GM18951 (cell line): ENCODE results near the gene CST9L.

Experiments
- POLR2A ChIP-seq: IDR thresholded peaks from 4 replicates; pipeline ENCODE4 v1.6.1; 2011; ENCODE audit warnings: mild to moderate bottlenecking; ENCODE audit not compliant: insufficient read length, insufficient read depth; ENCODE audit errors: extremely low read depth
- in situ Hi-C: fragments of 300-500 bp; cut with MboI; formaldehyde crosslinking; loops from one replicate; pipeline ENCODE4 v1.12.0; 2022; ENCODE audit warnings: low sequenced_read_pairs, mixed read lengths, inconsistent platforms; ENCODE audit not compliant: unreplicated experiment

CST9L gene

GRCh38 chr20:23528867-23529431 lies 39.3 kb downstream of the CST9L start:
- in situ Hi-C loops: no loop called here
- no peak for TF ChIP-seq POLR2A

GRCh38 chr20:23526850-23527249 lies 41.4 kb downstream of the CST9L start:
- in situ Hi-C loops: no loop called here
- TF ChIP-seq POLR2A: no peak

DNA sequence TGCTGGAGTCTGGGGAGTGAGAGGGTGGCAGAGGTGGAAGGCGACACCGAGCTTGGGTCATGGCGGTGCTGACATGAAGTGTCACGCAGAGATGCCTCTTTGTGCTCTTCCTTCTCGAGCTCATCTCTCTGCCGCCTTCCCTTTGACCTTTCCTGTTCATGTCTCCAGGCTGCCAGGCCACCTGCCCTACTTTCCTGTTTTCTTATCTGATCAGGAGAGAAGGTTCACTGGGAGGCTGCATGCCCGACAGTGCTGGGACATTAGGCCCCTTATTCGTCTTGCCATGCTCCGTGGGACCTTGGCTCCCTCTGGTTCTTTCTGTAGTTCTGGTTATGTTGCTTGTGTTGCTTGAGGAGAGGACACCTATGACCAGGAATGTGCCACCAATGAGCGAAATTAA lies 44.1 kb downstream of the CST9L start:
- in situ Hi-C loops: no loop called here
- no peak for TF ChIP-seq POLR2A

- no peak for TF ChIP-seq POLR2A
- in situ Hi-C loops: no loop called here
Measured at GRCh38 chr20:23520185-23520584, 48.1 kb downstream of the CST9L start.

DNA sequence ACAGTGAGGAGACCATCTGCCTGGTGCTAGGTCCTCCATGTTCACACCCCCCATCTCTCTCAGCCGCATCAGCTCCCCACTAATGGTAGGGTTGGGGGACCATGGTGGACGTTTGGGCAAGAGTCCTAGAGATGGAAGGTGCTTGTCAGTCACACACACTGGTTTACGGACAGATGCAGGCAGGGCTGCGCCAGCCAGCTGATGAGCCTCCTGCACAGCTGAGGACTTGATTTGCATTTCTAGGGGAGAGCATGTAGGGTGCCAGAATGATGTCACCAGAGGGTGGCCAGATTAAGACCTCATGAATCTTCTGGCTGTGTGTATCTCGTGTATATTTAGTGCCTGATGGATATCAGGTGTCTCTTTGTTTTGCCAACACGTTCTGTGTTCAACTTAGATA lies 48.7 kb downstream of the CST9L start:
- TF ChIP-seq POLR2A: no peak
- in situ Hi-C loops: no loop called here

- no peak for TF ChIP-seq POLR2A
- in situ Hi-C loops: no loop called here
Measured at GRCh38 chr20:23517719-23518118, 50.6 kb downstream of the CST9L start.

DNA sequence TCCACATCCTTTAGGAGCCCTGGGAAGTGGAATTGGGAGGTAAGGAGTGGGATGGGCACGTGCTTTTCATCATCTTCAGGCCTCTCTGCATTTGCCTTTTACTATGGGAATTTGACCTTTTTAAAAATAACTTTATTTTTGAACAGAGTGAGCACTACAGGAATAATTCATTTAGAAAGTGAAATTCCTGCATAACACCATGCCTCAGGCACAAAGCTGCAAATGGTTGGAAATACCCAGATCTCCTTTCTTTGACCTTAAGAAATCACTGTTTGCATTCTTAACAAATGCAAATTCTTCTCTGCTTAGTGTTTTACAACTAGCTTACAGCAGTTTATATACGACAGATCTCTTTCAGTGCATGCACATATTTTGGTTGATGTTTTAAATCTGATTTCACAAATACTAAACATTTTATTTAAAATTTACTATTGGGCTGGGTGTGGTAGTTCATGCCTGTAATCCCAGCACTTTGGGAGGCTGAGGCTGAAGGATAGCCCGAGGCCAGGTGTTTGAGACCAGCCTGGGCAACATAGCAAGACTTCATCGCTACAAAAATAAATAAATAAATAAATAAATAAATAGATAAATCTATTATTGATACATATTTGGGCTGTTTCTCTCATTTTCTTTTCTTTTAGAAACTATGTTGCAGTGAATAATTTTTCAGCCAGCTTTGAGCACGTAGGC lies 52.9 kb downstream of the CST9L start:
- TF ChIP-seq POLR2A: no peak
- in situ Hi-C loops: no loop called here

DNA sequence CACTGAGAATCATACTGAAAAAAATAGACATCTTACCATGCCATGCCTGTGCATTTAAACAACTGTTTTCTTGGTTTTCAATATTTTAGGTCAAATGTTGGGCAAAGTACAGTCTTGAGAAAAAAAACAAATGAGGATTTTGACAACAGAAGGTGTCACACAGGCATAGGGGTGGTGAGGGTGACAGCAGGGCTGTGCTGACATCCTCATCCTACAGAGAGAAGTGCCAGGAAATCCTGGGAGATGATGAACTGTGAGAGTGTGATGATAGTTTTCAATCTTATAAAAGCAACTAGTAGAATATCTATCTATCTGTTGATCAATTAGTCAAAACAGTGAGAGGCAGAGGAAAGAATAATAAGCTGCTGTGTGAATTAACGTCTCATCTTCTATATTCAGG lies 53.4 kb downstream of the CST9L start:
- in situ Hi-C loops: no loop called here
- TF ChIP-seq POLR2A: no peak
